RWPE2 (cell line): ENCODE measurements around the gene SRRM1.

Source experiments
- ATAC-seq: fragments of 200-7000 bp; cut with Tn5 transposase; 3 replicates; pipeline ENCODE4 v1.9.1; 2021; ENCODE audit warnings: low read depth
- DNase-seq: peaks from one replicate; pipeline ENCODE4 v3.0.0-alpha.2; 2020; ENCODE audit warnings: low spot score
- H3K27ac ChIP-seq: fragments of 450-650 bp; 2 replicates; pipeline ENCODE4 v1.5.1; 2017; ENCODE audit warnings: mild to moderate bottlenecking; ENCODE audit not compliant: poor library complexity, severe bottlenecking
- H3K27me3 ChIP-seq: fragments of 250-450 bp; sonication (Bioruptor Pico); 2 replicates; pipeline ENCODE4 v1.5.1; 2021; ENCODE audit warnings: mild to moderate bottlenecking, moderate library complexity; ENCODE audit not compliant: insufficient read depth, poor library complexity, severe bottlenecking
- H3K36me3 ChIP-seq: fragments of 250-450 bp; sonication (Bioruptor Pico); 2 replicates; pipeline ENCODE4 v1.5.1; 2020; ENCODE audit warnings: low read depth, mild to moderate bottlenecking, moderate library complexity
- H3K4me1 ChIP-seq: fragments of 250-450 bp; sonication (Bioruptor Pico); 2 replicates; pipeline ENCODE4 v1.5.1; 2021; ENCODE audit warnings: mild to moderate bottlenecking, moderate library complexity; ENCODE audit not compliant: insufficient read depth, poor library complexity, severe bottlenecking
- H3K4me3 ChIP-seq: fragments of 250-450 bp; sonication (Bioruptor Pico); 2 replicates; pipeline ENCODE4 v1.5.1; 2021; ENCODE audit warnings: mild to moderate bottlenecking, moderate library complexity; ENCODE audit not compliant: severe bottlenecking
- H3K9me3 ChIP-seq: fragments of 250-450 bp; sonication (Bioruptor Pico); 2 replicates; pipeline ENCODE4 v1.5.1; 2021; ENCODE audit warnings: mild to moderate bottlenecking, moderate library complexity; ENCODE audit not compliant: severe bottlenecking
- TF ChIP-seq, protein P1 (sequence below): fragments of 450-650 bp; IDR thresholded peaks from one replicate; pipeline ENCODE4 v1.5.1; 2017; ENCODE audit warnings: mild to moderate bottlenecking, moderate library complexity; ENCODE audit not compliant: poor library complexity, severe bottlenecking

The SRRM1 gene

DNA sequence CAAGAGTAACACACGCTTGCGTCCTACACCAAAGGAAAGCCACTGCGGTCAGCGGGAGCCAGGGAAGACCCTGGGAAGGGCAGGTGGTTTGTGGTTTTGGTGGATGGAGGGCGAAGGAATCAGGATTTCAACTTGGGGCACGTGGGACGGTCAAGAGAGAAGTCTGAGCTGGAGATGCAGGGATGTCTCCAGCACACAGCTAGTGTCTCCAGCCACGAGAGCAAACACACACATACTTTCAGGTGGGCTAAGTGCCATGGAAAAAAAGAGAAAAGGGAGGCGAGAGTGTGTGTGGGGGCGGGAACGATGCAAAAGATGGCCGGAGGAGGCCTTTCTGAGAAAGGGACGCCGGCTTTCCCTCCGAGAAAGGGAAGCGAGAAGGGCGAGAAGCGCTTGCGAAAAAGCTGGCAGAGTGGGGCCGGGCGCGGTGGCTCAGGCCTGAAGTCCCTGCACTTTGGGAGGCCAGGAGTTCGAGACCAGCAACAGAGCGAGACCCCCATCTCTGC is 1.4 kb upstream of the SRRM1 start:
- Histone ChIP-seq H3K4me3 (peak overlapping the region; percentile 75), H3K4me1 (peaks cover 12% of the 10 kb centered on the region), H3K36me3 (peaks cover 24% of the 10 kb centered on the region), H3K9me3 (no peaks in the 10 kb centered on the region), H3K27ac (peak overlapping the region; percentile 83), H3K27me3 (no peaks in the 10 kb centered on the region)
- ATAC-seq = no peak
- TF ChIP-seq, protein P1, sequence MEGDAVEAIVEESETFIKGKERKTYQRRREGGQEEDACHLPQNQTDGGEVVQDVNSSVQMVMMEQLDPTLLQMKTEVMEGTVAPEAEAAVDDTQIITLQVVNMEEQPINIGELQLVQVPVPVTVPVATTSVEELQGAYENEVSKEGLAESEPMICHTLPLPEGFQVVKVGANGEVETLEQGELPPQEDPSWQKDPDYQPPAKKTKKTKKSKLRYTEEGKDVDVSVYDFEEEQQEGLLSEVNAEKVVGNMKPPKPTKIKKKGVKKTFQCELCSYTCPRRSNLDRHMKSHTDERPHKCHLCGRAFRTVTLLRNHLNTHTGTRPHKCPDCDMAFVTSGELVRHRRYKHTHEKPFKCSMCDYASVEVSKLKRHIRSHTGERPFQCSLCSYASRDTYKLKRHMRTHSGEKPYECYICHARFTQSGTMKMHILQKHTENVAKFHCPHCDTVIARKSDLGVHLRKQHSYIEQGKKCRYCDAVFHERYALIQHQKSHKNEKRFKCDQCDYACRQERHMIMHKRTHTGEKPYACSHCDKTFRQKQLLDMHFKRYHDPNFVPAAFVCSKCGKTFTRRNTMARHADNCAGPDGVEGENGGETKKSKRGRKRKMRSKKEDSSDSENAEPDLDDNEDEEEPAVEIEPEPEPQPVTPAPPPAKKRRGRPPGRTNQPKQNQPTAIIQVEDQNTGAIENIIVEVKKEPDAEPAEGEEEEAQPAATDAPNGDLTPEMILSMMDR = no peak
- DNase-seq = no peak

DNA sequence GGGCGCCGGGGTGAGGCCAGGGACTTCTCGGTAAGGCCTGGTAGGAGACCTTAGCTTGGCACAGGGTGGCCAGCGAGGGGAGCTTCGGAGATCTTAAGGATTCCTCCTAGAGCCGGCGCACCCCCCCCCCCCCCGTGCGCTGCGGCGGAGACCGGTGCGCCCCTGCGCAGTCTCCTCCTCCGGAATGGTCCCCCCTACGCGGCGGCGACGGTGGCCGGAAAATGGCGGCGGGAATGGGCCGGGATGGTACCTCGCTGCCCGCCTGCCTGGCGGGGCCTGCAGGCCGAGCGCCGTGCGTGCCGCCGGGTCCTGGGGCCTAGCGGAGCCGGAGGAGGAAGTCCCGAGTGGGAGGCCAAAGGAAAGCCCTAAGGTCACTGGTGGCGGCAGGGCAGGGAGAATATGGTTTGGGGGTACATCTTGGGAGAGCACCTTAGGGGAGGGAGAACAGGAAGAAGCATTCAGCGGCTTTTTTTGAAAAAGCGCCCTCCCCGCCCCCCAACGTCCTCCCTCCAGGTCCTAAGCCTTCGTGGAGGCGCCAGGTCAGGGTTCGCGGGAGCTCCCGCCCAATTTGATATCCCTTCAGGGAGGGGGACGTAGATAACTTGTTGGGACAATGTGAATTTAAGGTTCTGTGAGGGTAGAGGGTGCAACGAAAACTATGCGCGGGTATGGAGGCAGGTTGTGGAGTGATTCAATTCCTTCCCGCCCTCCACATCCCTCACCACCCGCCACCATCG is 429 bp downstream of the SRRM1 start:
- DNase-seq = no peak
- Histone ChIP-seq H3K9me3 (no peaks in the 10 kb centered on the region), H3K27me3 (no peaks in the 10 kb centered on the region), H3K4me1 (peaks cover 12% of the 10 kb centered on the region), H3K4me3 (peak overlapping the region; percentile 76), H3K36me3 (peaks cover 43% of the 10 kb centered on the region), H3K27ac (peak overlapping the region; percentile 83)
- TF ChIP-seq, protein P1 = no peak
- peak; percentile 24; the same call in 2 of the 3 replicates for ATAC-seq

DNA sequence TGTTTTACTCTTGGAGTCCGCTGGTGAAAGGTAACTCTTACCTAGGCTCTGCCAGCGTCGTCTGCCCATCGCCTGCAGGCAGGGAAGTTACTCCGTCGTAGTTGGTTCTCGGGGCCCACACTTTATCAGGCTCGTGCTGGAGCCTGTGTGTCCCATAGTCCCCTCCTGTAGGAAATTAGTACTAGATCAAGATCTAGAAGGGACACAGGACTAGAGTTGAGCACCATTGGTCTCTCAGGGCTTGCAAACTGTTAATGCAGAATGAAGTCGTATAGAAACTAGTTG is 940 bp downstream of the SRRM1 start:
- Histone ChIP-seq H3K4me3 (peak overlapping the region; percentile 76), H3K27ac (peak overlapping the region; percentile 83), H3K27me3 (no peaks in the 10 kb centered on the region), H3K9me3 (no peaks in the 10 kb centered on the region), H3K4me1 (peaks cover 12% of the 10 kb centered on the region), H3K36me3 (peaks cover 48% of the 10 kb centered on the region)
- TF ChIP-seq, protein P1 = no peak
- ATAC-seq (no peak), DNase-seq (no peak)

DNA sequence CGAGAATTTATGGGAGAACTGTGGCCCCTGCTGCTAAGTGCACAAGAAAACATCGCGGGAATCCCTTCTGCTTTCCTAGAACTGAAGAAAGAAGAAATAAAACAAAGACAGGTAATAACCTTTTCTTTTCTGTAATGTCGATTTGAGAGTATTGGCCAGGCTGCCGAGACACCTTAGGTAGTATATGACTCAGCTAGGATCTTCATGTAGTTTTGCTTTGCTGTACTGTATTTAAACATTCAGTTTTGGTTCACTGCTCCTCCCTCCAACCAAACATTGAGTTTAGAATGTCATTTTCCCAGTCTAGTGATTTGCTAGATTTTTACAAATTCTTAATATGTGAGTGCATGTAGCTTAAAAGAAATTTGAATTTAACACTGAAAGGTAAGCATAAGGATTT is 5.8 kb downstream of the SRRM1 start:
- peaks cover 12% of the 10 kb centered on the region for H3K4me1 ChIP-seq
- H3K36me3 ChIP-seq = peaks cover 97% of the 10 kb centered on the region
- no peaks in the 10 kb centered on the region for H3K9me3 ChIP-seq
- TF ChIP-seq, protein P1 = no peak
- no peak for DNase-seq
- H3K4me3 ChIP-seq = no peak overlapping the region
- no peak for ATAC-seq
- no peak overlapping the region for H3K27ac ChIP-seq
- no peaks in the 10 kb centered on the region for H3K27me3 ChIP-seq

DNA sequence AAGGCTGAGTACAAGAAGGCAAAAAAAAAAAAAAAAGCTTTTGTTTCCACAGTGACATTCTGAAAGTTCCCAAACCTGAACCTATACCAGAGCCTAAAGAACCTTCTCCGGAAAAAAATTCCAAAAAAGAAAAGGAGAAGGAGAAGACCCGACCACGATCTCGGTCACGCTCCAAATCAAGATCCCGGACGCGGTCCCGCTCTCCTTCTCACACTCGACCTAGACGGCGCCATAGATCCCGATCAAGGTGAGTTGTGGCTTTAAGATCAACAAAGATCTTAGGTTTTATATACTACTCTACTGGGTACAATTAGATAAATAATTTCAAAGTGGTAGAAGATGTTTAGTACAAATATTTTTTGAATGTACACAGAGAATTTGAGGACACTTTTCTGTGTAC is 9.3 kb downstream of the SRRM1 start:
- Histone ChIP-seq H3K27ac (no peak overlapping the region), H3K9me3 (no peaks in the 10 kb centered on the region), H3K36me3 (peaks cover 100% of the 10 kb centered on the region), H3K27me3 (no peaks in the 10 kb centered on the region), H3K4me1 (no peaks in the 10 kb centered on the region), H3K4me3 (no peak overlapping the region)
- TF ChIP-seq, protein P1 = no peak
- DNase-seq = no peak
- no peak for ATAC-seq
